ENCODE data around the gene ZG16B.
A peak's percentile ranks its signal among the peaks of the same experiment; 100 is the strongest.

Gene ZG16B

DNA sequence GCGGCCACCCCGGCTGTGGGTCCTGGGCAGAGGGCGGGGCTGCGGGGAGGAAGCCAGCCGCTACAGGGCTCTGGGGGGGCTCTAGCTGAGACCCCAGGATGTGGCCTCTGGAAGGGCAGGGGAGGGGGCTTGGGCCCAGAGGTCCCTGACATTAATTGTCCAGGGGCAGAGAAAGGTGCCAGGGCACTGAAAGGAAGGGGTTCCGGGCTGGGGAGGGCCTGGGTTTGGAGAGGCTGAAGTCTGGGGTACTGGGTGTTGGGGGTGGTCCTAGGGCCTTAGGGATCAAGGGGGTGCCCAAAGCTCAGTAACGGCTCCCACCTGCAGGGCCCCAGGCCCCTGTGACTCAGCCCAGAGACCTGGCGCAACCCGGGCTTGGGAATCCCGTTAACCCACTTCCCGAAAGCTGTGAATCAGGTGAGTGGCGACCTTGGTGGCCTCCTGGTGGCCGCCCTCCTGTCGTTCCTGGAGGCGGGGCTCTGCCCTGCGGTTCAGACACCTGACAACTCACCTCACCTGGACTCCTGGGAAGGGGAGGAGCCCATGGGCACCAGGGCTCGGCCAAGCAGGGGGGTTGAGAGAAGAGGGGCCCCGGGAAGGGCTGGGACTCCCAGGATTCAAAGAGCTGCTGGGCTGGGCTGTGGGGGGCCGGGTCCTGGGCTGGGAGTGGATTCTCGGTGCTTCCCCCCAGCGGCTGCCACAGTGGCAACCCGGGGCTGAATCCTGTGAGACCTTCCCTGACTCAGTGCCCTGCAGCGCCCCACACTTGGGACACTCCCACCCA lies 28.3 kb downstream of the ZG16B start:
- DNase-seq (ENCODE audit: low read depth in 2 of 2), result no peak
- no peak overlapping the region for H3K4me3 ChIP-seq (replicated peaks in 1 of 2; ENCODE audit: low read depth in 2 of 2, low read length in 2 of 2)
- TF ChIP-seq, protein P1, sequence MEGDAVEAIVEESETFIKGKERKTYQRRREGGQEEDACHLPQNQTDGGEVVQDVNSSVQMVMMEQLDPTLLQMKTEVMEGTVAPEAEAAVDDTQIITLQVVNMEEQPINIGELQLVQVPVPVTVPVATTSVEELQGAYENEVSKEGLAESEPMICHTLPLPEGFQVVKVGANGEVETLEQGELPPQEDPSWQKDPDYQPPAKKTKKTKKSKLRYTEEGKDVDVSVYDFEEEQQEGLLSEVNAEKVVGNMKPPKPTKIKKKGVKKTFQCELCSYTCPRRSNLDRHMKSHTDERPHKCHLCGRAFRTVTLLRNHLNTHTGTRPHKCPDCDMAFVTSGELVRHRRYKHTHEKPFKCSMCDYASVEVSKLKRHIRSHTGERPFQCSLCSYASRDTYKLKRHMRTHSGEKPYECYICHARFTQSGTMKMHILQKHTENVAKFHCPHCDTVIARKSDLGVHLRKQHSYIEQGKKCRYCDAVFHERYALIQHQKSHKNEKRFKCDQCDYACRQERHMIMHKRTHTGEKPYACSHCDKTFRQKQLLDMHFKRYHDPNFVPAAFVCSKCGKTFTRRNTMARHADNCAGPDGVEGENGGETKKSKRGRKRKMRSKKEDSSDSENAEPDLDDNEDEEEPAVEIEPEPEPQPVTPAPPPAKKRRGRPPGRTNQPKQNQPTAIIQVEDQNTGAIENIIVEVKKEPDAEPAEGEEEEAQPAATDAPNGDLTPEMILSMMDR (IDR thresholded peaks at IDR 0.05; ENCODE audit: low read depth, low read length), result no peak

DNA sequence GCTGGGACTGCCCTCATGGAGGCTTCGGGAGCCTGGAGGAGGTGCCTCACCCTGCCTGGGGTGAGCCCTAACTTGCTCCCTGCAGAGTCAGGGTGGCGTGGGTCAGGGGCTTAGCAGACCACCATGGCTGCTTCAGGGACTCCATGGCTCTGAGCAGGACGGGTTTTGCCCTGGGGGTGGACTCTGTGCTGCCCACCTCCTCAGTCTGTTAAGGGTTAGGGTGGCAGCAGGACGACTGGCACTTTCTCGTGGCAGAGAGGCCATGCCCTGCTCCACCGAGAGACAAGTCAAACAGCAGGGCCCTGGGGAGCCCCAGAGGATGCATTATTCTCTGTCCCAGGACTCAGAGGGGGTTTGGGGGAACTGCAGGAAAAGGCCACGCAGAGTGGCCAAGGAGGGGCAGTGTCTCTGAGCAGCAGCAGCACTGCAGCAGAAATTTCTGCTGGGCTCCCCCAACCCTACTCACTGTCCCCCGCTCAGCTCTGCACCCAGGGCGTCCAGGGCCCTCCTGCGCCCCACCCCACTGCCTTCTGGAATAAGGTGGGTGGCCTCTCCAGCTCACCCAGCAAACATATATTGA lies 29.7 kb downstream of the ZG16B start:
- DNase-seq (ENCODE audit: low read depth in 2 of 2), result no peak
- H3K4me3 ChIP-seq (replicated peaks in 1 of 2; ENCODE audit: low read depth in 2 of 2, low read length in 2 of 2), result no peak overlapping the region
- TF ChIP-seq, protein P1 (IDR thresholded peaks at IDR 0.05; ENCODE audit: low read depth, low read length), result no peak

DNA sequence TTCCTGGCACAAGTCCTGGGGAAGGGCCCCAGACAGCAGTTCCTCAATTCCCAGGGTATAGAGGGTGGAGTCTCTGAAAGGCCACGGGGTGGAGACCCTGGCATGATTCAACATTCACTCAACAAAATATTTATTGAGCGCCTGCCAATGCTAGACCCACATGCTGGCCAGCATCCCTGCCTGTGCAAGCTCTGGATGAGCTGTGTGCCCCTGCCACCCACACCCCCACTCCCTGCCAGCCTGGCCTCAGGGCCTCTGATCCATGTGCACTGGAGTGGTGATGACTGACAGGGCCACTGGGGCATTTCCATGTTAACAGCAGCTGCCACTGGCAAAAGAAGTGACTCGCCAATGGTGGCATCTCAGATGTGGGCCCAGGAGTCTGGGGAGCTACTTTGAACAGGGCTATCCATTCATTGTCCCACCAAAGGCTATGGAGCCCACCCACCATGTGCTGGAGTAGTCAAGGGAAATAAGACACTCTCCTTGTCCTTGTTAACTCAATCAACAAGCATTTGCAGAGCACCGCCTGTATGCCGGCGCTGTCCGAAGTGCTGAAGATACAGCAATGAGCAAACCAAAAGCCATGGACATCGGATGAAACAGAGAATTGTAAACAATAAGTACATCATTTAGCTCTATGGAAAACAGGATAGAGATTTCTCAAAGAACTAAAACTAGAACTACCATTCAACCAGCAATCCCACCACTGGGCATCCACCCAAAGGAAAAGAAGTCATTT lies 30.9 kb downstream of the ZG16B start:
- H3K4me3 ChIP-seq (replicated peaks in 1 of 2; ENCODE audit: low read depth in 2 of 2, low read length in 2 of 2), result no peak overlapping the region
- DNase-seq (ENCODE audit: low read depth in 2 of 2), result peak in 1 of 2 donors; percentile 21
- TF ChIP-seq, protein P1 (IDR thresholded peaks at IDR 0.05; ENCODE audit: low read depth, low read length), result no peak

DNA sequence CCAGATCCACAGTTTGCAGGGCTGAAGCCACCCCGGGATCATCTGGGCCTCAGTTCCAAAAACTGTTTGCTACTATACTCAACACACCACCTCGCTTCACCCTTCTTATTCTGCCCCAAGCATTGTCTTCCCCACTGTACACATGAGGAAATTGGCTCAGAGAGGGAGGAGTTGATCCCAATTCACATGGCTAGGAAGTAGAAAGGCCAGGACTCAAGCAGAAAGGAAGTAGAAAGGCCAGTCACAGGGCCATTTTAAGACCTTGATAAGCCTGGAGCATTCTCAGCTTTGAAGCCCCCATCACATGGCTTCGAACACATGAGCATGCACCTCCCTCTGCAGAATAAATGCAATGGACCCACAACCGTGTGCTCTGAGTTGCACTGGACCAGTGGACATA lies 35.5 kb downstream of the ZG16B start:
- TF ChIP-seq, protein P1 (IDR thresholded peaks at IDR 0.05; ENCODE audit: low read depth, low read length), result no peak
- H3K4me3 ChIP-seq (replicated peaks in 1 of 2; ENCODE audit: low read depth in 2 of 2, low read length in 2 of 2), result no peak overlapping the region
- DNase-seq (ENCODE audit: low read depth in 2 of 2), result no peak

DNA sequence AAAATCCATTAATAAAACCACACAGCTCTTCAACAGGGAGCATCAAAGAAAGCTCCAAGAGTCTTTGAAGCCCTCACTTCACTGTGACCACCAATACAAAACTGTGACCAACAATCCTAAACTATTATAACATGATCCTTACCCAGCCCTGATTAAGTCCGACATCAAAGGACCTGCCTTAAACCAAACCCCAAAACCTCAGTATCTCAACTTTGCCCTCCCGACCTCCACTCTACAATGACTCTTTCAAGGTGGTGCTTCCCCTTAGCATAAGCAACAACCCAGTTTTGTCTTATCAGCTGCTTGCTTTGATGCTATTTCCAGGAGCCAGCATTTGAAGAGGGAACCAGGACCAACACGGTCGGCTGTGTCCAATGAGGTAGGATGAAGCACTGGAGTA lies 36.3 kb downstream of the ZG16B start:
- TF ChIP-seq, protein P1 (IDR thresholded peaks at IDR 0.05; ENCODE audit: low read depth, low read length), result no peak
- H3K4me3 ChIP-seq (replicated peaks in 1 of 2; ENCODE audit: low read depth in 2 of 2, low read length in 2 of 2), result no peak overlapping the region
- no peak for DNase-seq (ENCODE audit: low read depth in 2 of 2)

DNA sequence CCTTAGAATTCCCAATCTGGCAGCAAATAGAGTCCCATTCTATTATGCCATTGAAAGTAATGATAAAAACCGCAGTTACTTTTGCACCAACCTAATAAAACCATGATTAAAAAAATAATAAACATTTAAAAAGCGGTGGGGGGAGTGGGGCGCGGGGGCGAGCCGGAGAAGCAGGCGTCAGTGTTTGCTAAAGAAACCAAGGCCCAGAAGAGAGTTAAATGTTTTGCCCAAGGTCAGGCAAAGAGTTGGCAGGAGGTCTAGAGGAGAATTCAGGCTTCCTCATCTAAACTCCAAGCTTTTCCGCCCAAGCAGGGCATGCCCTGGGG lies 37.5 kb downstream of the ZG16B start:
- H3K4me3 ChIP-seq (replicated peaks in 1 of 2; ENCODE audit: low read depth in 2 of 2, low read length in 2 of 2), result peak overlapping the region; percentile 61 to 68
- no peak for DNase-seq (ENCODE audit: low read depth in 2 of 2)
- TF ChIP-seq, protein P1 (IDR thresholded peaks at IDR 0.05; ENCODE audit: low read depth, low read length), result no peak

All from cardiac fibroblast (primary cell).